SJCRH30 (cell line): ENCODE data around the gene RHBDL1. TPM values are rescaled to one million over a fixed set of nuclear protein-coding genes. Genes with fewer than 3 reads are reported as not detected.

Source experiments
- DNase-seq, 2 experiments: peaks; one replicate each; pipeline ENCODE4 v3.0.0-alpha.2; 2015 to 2020
- H3K27ac ChIP-seq: fragments of 250-450 bp; sonication (Bioruptor Pico); 2 replicates; pipeline ENCODE4 v1.5.1; 2020; ENCODE audit warnings: mild to moderate bottlenecking, moderate library complexity
- H3K27me3 ChIP-seq: fragments of 250-450 bp; sonication (Bioruptor Pico); 2 replicates; pipeline ENCODE4 v1.5.1; 2020; ENCODE audit warnings: mild to moderate bottlenecking, moderate library complexity
- H3K36me3 ChIP-seq: fragments of 250-450 bp; sonication (Bioruptor Pico); 2 replicates; pipeline ENCODE4 v1.5.1; 2020; ENCODE audit warnings: mild to moderate bottlenecking, moderate library complexity
- H3K4me1 ChIP-seq: fragments of 250-450 bp; sonication (Bioruptor Pico); 2 replicates; pipeline ENCODE4 v1.5.1; 2020; ENCODE audit warnings: mild to moderate bottlenecking, moderate library complexity
- H3K4me3 ChIP-seq: fragments of 250-450 bp; sonication (Bioruptor Pico); 2 replicates; pipeline ENCODE4 v1.5.1; 2020; ENCODE audit warnings: mild to moderate bottlenecking, moderate library complexity
- H3K9me3 ChIP-seq: fragments of 250-450 bp; sonication (Bioruptor Pico); replicated peaks from 2 replicates; pipeline ENCODE4 v1.5.1; 2020; ENCODE audit warnings: mild to moderate bottlenecking, moderate library complexity
- total RNA-seq: library from RNA; depleted of rRNA; stranded (reverse); fragments of >200 nt; shearing (Covaris generic); gene quantifications from 2 replicates; pipeline ENCODE4 v1.2.3, GENCODE V29; 2014

The RHBDL1 gene
- total RNA-seq, 1 experiment from 2014 or later: 2.5 TPM

GRCh38 chr16:643050-643368 is 32.5 kb upstream of the RHBDL1 start:
- Histone ChIP-seq H3K9me3 (no peaks in the 10 kb centered on the region), H3K4me3 (no peak overlapping the region), H3K36me3 (no peaks in the 10 kb centered on the region), H3K27me3 (0 out of 2 replicates have a peak, but pooled peaks cover 5% of the 10 kb centered on the region), H3K27ac (no peak overlapping the region), H3K4me1 (0 out of 2 replicates have a peak, but pooled peaks cover 3% of the 10 kb centered on the region)
- DNase-seq: no peak

- no peaks in the 10 kb centered on the region for H3K9me3 ChIP-seq
- H3K4me3 ChIP-seq: no peak overlapping the region
- H3K36me3 ChIP-seq: no peaks in the 10 kb centered on the region
- no peak for DNase-seq
- no peak overlapping the region for H3K27ac ChIP-seq
- 0 out of 2 replicates have a peak, but pooled peaks cover 5% of the 10 kb centered on the region for H3K27me3 ChIP-seq
- H3K4me1 ChIP-seq: no peaks in the 10 kb centered on the region
Measured at GRCh38 chr16:644556-644955, 30.9 kb upstream of the RHBDL1 start.

GRCh38 chr16:645852-646678 is 29.4 kb upstream of the RHBDL1 start:
- Histone ChIP-seq H3K4me3 (no peak overlapping the region), H3K9me3 (no peaks in the 10 kb centered on the region), H3K4me1 (no peaks in the 10 kb centered on the region; the same call in 1 of the 2 replicates), H3K27ac (no peak overlapping the region), H3K27me3 (0 out of 2 replicates have a peak, but pooled peaks cover 5% of the 10 kb centered on the region), H3K36me3 (no peaks in the 10 kb centered on the region)
- no peak for DNase-seq

GRCh38 chr16:646679-647172 is 28.7 kb upstream of the RHBDL1 start:
- no peak overlapping the region for H3K4me3 ChIP-seq
- no peaks in the 10 kb centered on the region for H3K9me3 ChIP-seq
- no peak overlapping the region for H3K27ac ChIP-seq
- no peaks in the 10 kb centered on the region for H3K36me3 ChIP-seq
- 0 out of 2 replicates have a peak, but pooled peaks cover 5% of the 10 kb centered on the region for H3K27me3 ChIP-seq
- no peaks in the 10 kb centered on the region; the same call in 1 of the 2 replicates for H3K4me1 ChIP-seq
- DNase-seq: no peak

- H3K27me3 ChIP-seq: 0 out of 2 replicates have a peak, but pooled peaks cover 5% of the 10 kb centered on the region
- no peak overlapping the region for H3K27ac ChIP-seq
- no peak for DNase-seq
- no peaks in the 10 kb centered on the region for H3K9me3 ChIP-seq
- H3K4me3 ChIP-seq: no peak overlapping the region
- H3K4me1 ChIP-seq: no peaks in the 10 kb centered on the region; the same call in 1 of the 2 replicates
- H3K36me3 ChIP-seq: no peaks in the 10 kb centered on the region
Measured at GRCh38 chr16:647173-647902, 28.1 kb upstream of the RHBDL1 start.

GRCh38 chr16:648071-648780 is 27.2 kb upstream of the RHBDL1 start:
- Histone ChIP-seq H3K4me1 (no peaks in the 10 kb centered on the region; the same call in 1 of the 2 replicates), H3K27ac (no peak overlapping the region; the same call in 1 of the 2 replicates), H3K36me3 (no peaks in the 10 kb centered on the region), H3K4me3 (peak overlapping the region; percentile 75), H3K9me3 (no peaks in the 10 kb centered on the region), H3K27me3 (no peaks in the 10 kb centered on the region)
- peak in 1 of 2 experiments; percentile 22 for DNase-seq

- no peaks in the 10 kb centered on the region for H3K36me3 ChIP-seq
- peak within 1 kb of the TSS; percentile 75 for H3K4me3 ChIP-seq
- no peaks in the 10 kb centered on the region; the same call in 1 of the 2 replicates for H3K4me1 ChIP-seq
- H3K27me3 ChIP-seq: no peaks in the 10 kb centered on the region
- H3K9me3 ChIP-seq: no peaks in the 10 kb centered on the region
- H3K27ac ChIP-seq: peak within 1 kb of the TSS; percentile 29
- DNase-seq: peak; percentile 88 to 89
Measured at GRCh38 chr16:648781-649589, 26.5 kb upstream of the RHBDL1 start, which contains the start of gene WDR90. TSS of gene WDR90 (plus strand) at chr16:649365. CDS start at chr16:649417, 52 bp downstream.

GRCh38 chr16:649631-650030 is 25.8 kb upstream of the RHBDL1 start:
- peak overlapping the region; percentile 75 for H3K4me3 ChIP-seq
- peak overlapping the region; percentile 29 for H3K27ac ChIP-seq
- no peak for DNase-seq
- H3K4me1 ChIP-seq: no peaks in the 10 kb centered on the region; the same call in 1 of the 2 replicates
- H3K27me3 ChIP-seq: no peaks in the 10 kb centered on the region
- H3K36me3 ChIP-seq: no peaks in the 10 kb centered on the region
- H3K9me3 ChIP-seq: no peaks in the 10 kb centered on the region

- Histone ChIP-seq H3K9me3 (no peaks in the 10 kb centered on the region), H3K4me3 (no peak overlapping the region), H3K27ac (no peak overlapping the region), H3K4me1 (no peaks in the 10 kb centered on the region; the same call in 1 of the 2 replicates), H3K36me3 (no peaks in the 10 kb centered on the region), H3K27me3 (no peaks in the 10 kb centered on the region)
- DNase-seq: no peak
Measured at GRCh38 chr16:651844-652243, 23.6 kb upstream of the RHBDL1 start.

GRCh38 chr16:652454-653305 is 22.8 kb upstream of the RHBDL1 start:
- no peaks in the 10 kb centered on the region for H3K36me3 ChIP-seq
- H3K27me3 ChIP-seq: no peaks in the 10 kb centered on the region
- H3K4me3 ChIP-seq: no peak overlapping the region
- no peak overlapping the region for H3K27ac ChIP-seq
- no peaks in the 10 kb centered on the region for H3K9me3 ChIP-seq
- H3K4me1 ChIP-seq: no peaks in the 10 kb centered on the region; the same call in 1 of the 2 replicates
- DNase-seq: no peak

- Histone ChIP-seq H3K36me3 (no peaks in the 10 kb centered on the region; the same call in 1 of the 2 replicates), H3K27me3 (no peaks in the 10 kb centered on the region), H3K9me3 (no peaks in the 10 kb centered on the region), H3K4me1 (no peaks in the 10 kb centered on the region; the same call in 1 of the 2 replicates), H3K27ac (no peak overlapping the region), H3K4me3 (no peak overlapping the region)
- DNase-seq: no peak
Measured at GRCh38 chr16:654034-654433, 21.4 kb upstream of the RHBDL1 start.

GRCh38 chr16:657487-657886 is 18.0 kb upstream of the RHBDL1 start:
- Histone ChIP-seq H3K27me3 (no peaks in the 10 kb centered on the region), H3K4me3 (no peak overlapping the region), H3K4me1 (no peaks in the 10 kb centered on the region), H3K36me3 (no peaks in the 10 kb centered on the region; the same call in 1 of the 2 replicates), H3K27ac (no peak overlapping the region), H3K9me3 (no peaks in the 10 kb centered on the region)
- DNase-seq: no peak
